H9 (cell line): ENCODE results near the gene WDFY3. TPM values are rescaled to one million over a fixed set of nuclear protein-coding genes. Genes with fewer than 3 reads are reported as not detected.

Experiments
- DNase-seq: peaks from one replicate; pipeline ENCODE4 v3.0.0-alpha.2; 2017
- H2AFZ ChIP-seq: one replicate; pipeline ENCODE4 v1.6.1; 2013; ENCODE audit warnings: mild to moderate bottlenecking, low read length, control low read depth, moderate library complexity
- H2AK5ac ChIP-seq: 2 replicates; pipeline ENCODE4 v1.6.1; 2013; ENCODE audit warnings: low read length, control low read depth, mixed read lengths; ENCODE audit not compliant: insufficient read length
- H2BK120ac ChIP-seq: one replicate; pipeline ENCODE4 v1.6.1; 2013; ENCODE audit warnings: low read depth, mild to moderate bottlenecking, low read length, control low read depth, inconsistent platforms; ENCODE audit not compliant: poor library complexity, severe bottlenecking
- H2BK12ac ChIP-seq: 2 replicates; pipeline ENCODE4 v1.6.1; 2013; ENCODE audit warnings: low read length, control low read depth, mixed read lengths, low read depth; ENCODE audit not compliant: insufficient read length
- H2BK15ac ChIP-seq: 2 replicates; pipeline ENCODE4 v1.6.1; 2013; ENCODE audit warnings: low read depth, low read length, control low read depth
- H2BK20ac ChIP-seq: one replicate; pipeline ENCODE4 v1.6.1; 2013; ENCODE audit warnings: low read depth, mild to moderate bottlenecking, low read length, control low read depth, inconsistent platforms; ENCODE audit not compliant: poor library complexity, severe bottlenecking
- H2BK5ac ChIP-seq: 2 replicates; pipeline ENCODE4 v1.6.1; 2013; ENCODE audit warnings: low read length, control low read depth, mixed read lengths; ENCODE audit not compliant: insufficient read length
- H3K14ac ChIP-seq: 2 replicates; pipeline ENCODE4 v1.6.1; 2013; ENCODE audit warnings: low read length, control low read depth; ENCODE audit not compliant: insufficient read depth
- H3K18ac ChIP-seq: 2 replicates; pipeline ENCODE4 v1.6.1; 2013; ENCODE audit warnings: low read depth, mild to moderate bottlenecking, mixed read lengths, low read length, control low read depth; ENCODE audit not compliant: insufficient read length
- H3K23ac ChIP-seq: 2 replicates; pipeline ENCODE4 v1.6.1; 2013; ENCODE audit warnings: low read length, control low read depth, mixed read lengths, low read depth; ENCODE audit not compliant: insufficient read length
- H3K23me2 ChIP-seq: 2 replicates; pipeline ENCODE4 v1.6.1; 2013; ENCODE audit warnings: low read depth, mild to moderate bottlenecking, mixed read lengths, low read length, control low read depth; ENCODE audit not compliant: insufficient read length, poor library complexity, severe bottlenecking
- H3K27ac ChIP-seq: 2 replicates; pipeline ENCODE4 v1.5.1; 2013; ENCODE audit warnings: low read length, control low read depth, mixed read lengths, low read depth; ENCODE audit not compliant: insufficient read length
- H3K27me3 ChIP-seq: 2 replicates; pipeline ENCODE4 v1.6.1; 2013; ENCODE audit warnings: low read length, control low read depth, inconsistent platforms; ENCODE audit not compliant: insufficient read depth
- H3K4ac ChIP-seq: 2 replicates; pipeline ENCODE4 v1.6.1; 2013; ENCODE audit warnings: low read depth, mild to moderate bottlenecking, control low read depth, inconsistent platforms, low read length, moderate library complexity
- H3K4me1 ChIP-seq: 2 replicates; pipeline ENCODE4 v1.6.1; 2013; ENCODE audit warnings: low read length, control low read depth, inconsistent platforms; ENCODE audit not compliant: insufficient read depth
- H3K4me2 ChIP-seq: 2 replicates; pipeline ENCODE4 v1.6.1; 2013; ENCODE audit warnings: low read length, control low read depth, mixed read lengths; ENCODE audit not compliant: insufficient read length, insufficient read depth
- H3K56ac ChIP-seq: 2 replicates; pipeline ENCODE4 v1.6.1; 2013; ENCODE audit warnings: low read depth, mild to moderate bottlenecking, mixed read lengths, low read length, control low read depth; ENCODE audit not compliant: insufficient read length
- H3K79me1 ChIP-seq: 2 replicates; pipeline ENCODE4 v1.6.1; 2013; ENCODE audit warnings: low read depth, mild to moderate bottlenecking, moderate library complexity, low read length, control low read depth, inconsistent platforms; ENCODE audit not compliant: insufficient read depth, poor library complexity, severe bottlenecking
- H3K79me2 ChIP-seq: 2 replicates; pipeline ENCODE4 v1.6.1; 2013; ENCODE audit warnings: low read length, control low read depth, inconsistent platforms; ENCODE audit not compliant: insufficient read depth
- H3K9ac ChIP-seq: 2 replicates; pipeline ENCODE4 v1.6.1; 2013; ENCODE audit warnings: low read length, control low read depth, mixed read lengths; ENCODE audit not compliant: insufficient read length; ENCODE audit errors: extremely low read depth
- H3K9me3 ChIP-seq: one replicate; pipeline ENCODE4 v1.6.1; 2013; ENCODE audit warnings: low read depth, low read length, inconsistent platforms; ENCODE audit not compliant: control insufficient read depth
- H3T11ph ChIP-seq: one replicate; pipeline ENCODE4 v1.6.1; 2013; ENCODE audit warnings: mild to moderate bottlenecking, low read length, control low read depth, inconsistent platforms
- H4K20me1 ChIP-seq: one replicate; pipeline ENCODE4 v1.6.1; 2013; ENCODE audit not compliant: control insufficient read depth, insufficient read length, insufficient read depth
- H4K5ac ChIP-seq: 2 replicates; pipeline ENCODE4 v1.6.1; 2013; ENCODE audit warnings: low read depth, mild to moderate bottlenecking, mixed read lengths, low read length, control low read depth; ENCODE audit not compliant: insufficient read length
- H4K8ac ChIP-seq: replicated peaks from 2 replicates; pipeline ENCODE4 v1.6.1; 2013; ENCODE audit warnings: low read length, control low read depth, mixed read lengths, low read depth; ENCODE audit not compliant: insufficient read length
- H4K91ac ChIP-seq: 2 replicates; pipeline ENCODE4 v1.6.1; 2013; ENCODE audit warnings: low read depth, mild to moderate bottlenecking, moderate library complexity, mixed read lengths, low read length, control low read depth; ENCODE audit not compliant: insufficient read length
- H3K27ac Mint-ChIP-seq, 3 experiments: 2 replicates in 2 of 3; 3 replicates in 1 of 3; pipeline ENCODE4 v1.8.0; 2020 to 2021; ENCODE audit warnings: mixed read lengths in 3 of 3, mild to moderate bottlenecking in 1 of 3, moderate library complexity in 1 of 3
- H3K27me3 Mint-ChIP-seq: 2 replicates; pipeline ENCODE4 v1.8.0; 2021; ENCODE audit warnings: low read depth, mild to moderate bottlenecking, moderate library complexity, mixed read lengths
- H3K36me3 Mint-ChIP-seq, 3 experiments: 2 replicates in 2 of 3; 3 replicates in 1 of 3; pipeline ENCODE4 v1.8.0; 2020 to 2021; ENCODE audit warnings: low read depth in 3 of 3, mixed read lengths in 3 of 3; ENCODE audit not compliant: insufficient read depth in 1 of 3
- H3K4me1 Mint-ChIP-seq, 2 experiments: 2 replicates each; pipeline ENCODE4 v1.8.0; 2020; ENCODE audit warnings: mixed read lengths in 2 of 2
- H3K4me3 Mint-ChIP-seq, 2 experiments: 2 replicates in 1 of 2; 3 replicates in 1 of 2; pipeline ENCODE4 v1.8.0; 2020 to 2021; ENCODE audit warnings: mild to moderate bottlenecking in 2 of 2, mixed read lengths in 2 of 2, moderate library complexity in 1 of 2
- H3K9me3 Mint-ChIP-seq, 2 experiments: 2 replicates in 1 of 2; 3 replicates in 1 of 2; pipeline ENCODE4 v1.8.0; 2020; ENCODE audit warnings: mild to moderate bottlenecking in 2 of 2, mixed read lengths in 2 of 2, moderate library complexity in 1 of 2
- CTCF ChIP-seq: fragments of 200-600 bp; sonication (generic); conservative IDR thresholded peaks from 3 replicates; pipeline ENCODE4 v1.8.0; 2021; ENCODE audit warnings: antibody characterized with exemption, mild to moderate bottlenecking
- WGBS: extraction: QIAGEN DNeasy Blood & Tissue Kit; methylation state at CpG from one replicate; pipeline ENCODE4 v1.1.7; 2013; ENCODE audit warnings: missing lambda C conversion rate, low lambda C conversion rate, mixed read lengths; ENCODE audit not compliant: insufficient read length; ENCODE audit errors: extremely low coverage; 5-methylcytosine and 5-hydroxymethylcytosine counted together
- total RNA-seq: library from RNA; stranded (reverse); gene quantifications from 2 replicates; pipeline ENCODE4 v1.2.1, GENCODE V29; 2021

The WDFY3 gene
- total RNA-seq, 1 experiment from 2014 or later, result 54.6 TPM

GRCh38 chr4:84651499-84651898 lies 315.0 kb downstream of the WDFY3 start:
- Mint-ChIP-seq H3K4me3 (no peak overlapping the region), H3K9me3 (peaks cover 5% of the 10 kb centered on the region in 2 experiments), H3K27me3 (no peaks in the 10 kb centered on the region), H3K4me1 (peaks cover 29 to 32% of the 10 kb centered on the region in 2 experiments), H3K27ac (no peak overlapping the region; a peak in 1 of 7 replicates), H3K36me3 (peaks cover 28 to 44% (median 30%) of the 10 kb centered on the region in 3 experiments)
- Histone ChIP-seq H3K18ac (no peak overlapping the region), H2BK120ac (no peak overlapping the region), H3K4me1 (0 out of 2 replicates have a peak, but pooled peaks cover 2% of the 10 kb centered on the region), H3K79me2 (no peaks in the 10 kb centered on the region), H3K4ac (no peak overlapping the region), H3K27ac (no peak overlapping the region), H4K8ac (no peak overlapping the region), H3K14ac (no peak overlapping the region), H3K4me2 (no peak overlapping the region), H2BK5ac (no peak overlapping the region), H3K56ac (no peak overlapping the region), H3K9me3 (no peaks in the 10 kb centered on the region), H2AFZ (no peak overlapping the region), H3K79me1 (no peaks in the 10 kb centered on the region), H3K27me3 (no peaks in the 10 kb centered on the region), H2BK15ac (no peak overlapping the region), H3K9ac (no peak overlapping the region), H2BK20ac (no peak overlapping the region), H3K23me2 (no peaks in the 10 kb centered on the region), H4K20me1 (no peaks in the 10 kb centered on the region), H3T11ph (no peak overlapping the region), H2AK5ac (no peak overlapping the region), H2BK12ac (no peak overlapping the region), H4K5ac (no peak overlapping the region), H4K91ac (no peak overlapping the region), H3K23ac (no peak overlapping the region)
- no peak for TF ChIP-seq CTCF
- DNase-seq, result no peak
- no CpG with 5 or more reads among the region's 1 CpG for WGBS
